Epithelial cell of esophagus (primary cell): ENCODE measurements around the gene DCLK2.
"Not testable (repeated sequence)": the region's sequence is repeated elsewhere in the genome, so short reads cannot be mapped to it uniquely, and the experiment has no call there.

Experiments used
- DNase-seq: peaks from one replicate; pipeline ENCODE4 v3.0.0; 2010; ENCODE audit warnings: low read depth
- H3K4me3 ChIP-seq: 2 replicates; pipeline ENCODE4 v1.5.1; 2011; ENCODE audit warnings: mild to moderate bottlenecking, low read length, control low read depth
- CTCF ChIP-seq: IDR thresholded peaks from 2 replicates; pipeline ENCODE4 v1.5.1; 2011; ENCODE audit warnings: low read depth, mild to moderate bottlenecking, low read length, control low read depth, inconsistent platforms; ENCODE audit not compliant: insufficient read depth; ENCODE audit errors: missing control alignments

Gene DCLK2

DNA sequence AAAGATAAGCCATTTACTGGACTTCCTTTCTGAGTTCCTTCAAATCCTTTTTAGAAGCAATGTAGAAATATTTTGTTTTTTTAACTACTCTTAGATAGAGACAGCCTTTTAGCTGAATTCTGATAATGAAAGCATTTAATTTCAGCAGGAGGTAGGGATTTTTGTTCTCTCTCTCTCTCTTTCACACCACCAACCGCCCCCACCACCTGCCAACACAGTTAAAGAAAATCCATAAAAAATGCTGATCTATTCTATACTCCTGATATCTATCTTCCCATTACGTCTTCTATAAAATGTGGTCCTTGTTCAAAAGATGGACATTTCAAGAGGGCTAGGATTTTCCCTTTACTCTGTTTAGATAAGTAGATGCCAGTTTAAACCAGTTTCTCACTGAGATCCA is 104.5 kb downstream of the DCLK2 start:
- DNase-seq: no peak
- no peak for TF ChIP-seq CTCF
- no peak overlapping the region for H3K4me3 ChIP-seq

DNA sequence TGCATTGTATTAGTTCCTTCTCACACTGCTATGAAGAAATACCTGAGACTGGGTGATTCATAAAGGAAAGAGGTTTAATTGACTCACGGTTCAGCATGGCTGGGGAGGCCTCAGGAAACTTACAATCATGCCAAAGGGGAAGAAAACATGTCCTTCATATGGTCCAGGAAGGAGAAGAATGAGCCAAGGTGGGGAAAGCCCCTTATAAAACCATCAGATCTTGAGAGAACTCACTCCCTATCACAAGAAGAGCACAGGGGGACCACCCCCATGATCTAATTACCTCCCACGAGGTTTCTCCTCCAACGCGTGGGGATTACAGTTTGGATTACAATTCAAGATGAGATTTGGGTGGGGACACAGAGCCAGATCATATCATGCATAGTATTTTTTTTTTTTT is 106.8 kb downstream of the DCLK2 start:
- H3K4me3 ChIP-seq, DNase-seq: not testable (repeated sequence)

GRCh38 chr4:150192986-150193385 is 114.7 kb downstream of the DCLK2 start:
- no peak for TF ChIP-seq CTCF
- no peak for DNase-seq

GRCh38 chr4:150197256-150197655 is 119.0 kb downstream of the DCLK2 start:
- not testable (repeated sequence) for H3K4me3 ChIP-seq, DNase-seq

More at GRCh38 chr4:150192986-150193385, 114.7 kb downstream of the DCLK2 start:
- H3K4me3 ChIP-seq: no peak overlapping the region

GRCh38 chr4:150199056-150199455 is 120.8 kb downstream of the DCLK2 start:
- no peak for TF ChIP-seq CTCF
- no peak overlapping the region for H3K4me3 ChIP-seq
- no peak for DNase-seq

DNA sequence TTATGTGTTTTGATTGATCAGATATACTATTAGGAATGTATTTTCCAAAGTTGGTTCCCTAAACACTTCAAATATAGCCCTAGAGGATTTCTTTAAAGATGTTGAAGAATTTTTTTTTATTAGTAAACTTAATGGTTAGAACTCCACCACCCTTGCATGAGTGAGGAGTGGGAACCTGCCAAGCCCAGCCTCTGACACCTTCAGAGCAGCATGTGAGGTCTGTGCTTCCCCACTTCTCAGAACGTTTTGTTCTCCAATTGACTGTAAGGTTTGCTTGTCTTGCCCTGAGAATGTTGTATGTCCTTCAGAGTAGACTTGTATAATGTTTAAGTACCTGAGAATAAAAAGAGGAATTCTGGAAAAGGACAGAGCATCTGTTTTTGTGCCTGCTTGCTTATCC is 126.8 kb downstream of the DCLK2 start:
- TF ChIP-seq CTCF: no peak
- no peak for DNase-seq
- no peak overlapping the region for H3K4me3 ChIP-seq

- no peak for TF ChIP-seq CTCF
- DNase-seq: no peak
- H3K4me3 ChIP-seq: no peak overlapping the region
Observed at GRCh38 chr4:150206265-150206664, 128.0 kb downstream of the DCLK2 start.

GRCh38 chr4:150206954-150207353 is 128.7 kb downstream of the DCLK2 start:
- no peak for DNase-seq
- no peak overlapping the region for H3K4me3 ChIP-seq
- no peak for TF ChIP-seq CTCF
